ENCODE results near the gene SENP1. TPM values are rescaled to one million over a fixed set of nuclear protein-coding genes. Genes with fewer than 3 reads are reported as not detected.
A peak's percentile ranks its signal among the peaks of the same experiment; 100 is the strongest.

The SENP1 gene
- total RNA-seq, 1 donor from 2014 or later: 31.2 TPM

DNA sequence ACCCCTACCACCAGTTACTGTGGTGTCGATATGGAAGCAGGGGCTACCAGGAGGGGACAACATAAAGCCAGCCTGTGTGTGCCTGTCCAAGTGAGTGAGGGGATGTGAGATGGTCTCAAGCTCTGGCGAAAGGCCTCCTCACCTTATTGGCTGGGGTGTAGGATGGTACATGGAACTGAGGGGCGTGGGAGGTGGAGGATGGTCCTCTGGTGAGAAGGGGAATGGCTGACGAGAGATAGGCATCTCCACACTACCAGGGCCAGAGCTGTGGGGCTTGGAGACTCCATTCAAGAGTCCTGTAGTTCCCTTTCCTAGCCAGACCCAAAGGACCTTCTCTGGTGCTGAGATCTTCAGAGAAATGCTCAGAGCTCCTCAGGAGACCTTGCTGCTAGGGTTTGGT lies 69.1 kb downstream of the SENP1 start:
- Mint-ChIP-seq H3K4me1 (ENCODE audit: unreplicated experiment) (peaks cover 19% of the 10 kb centered on the region), H3K27me3 (ENCODE audit: unreplicated experiment) (peaks cover 6% of the 10 kb centered on the region), H3K27ac (ENCODE audit: unreplicated experiment) (peak overlapping the region; percentile 4), H3K36me3 (ENCODE audit: low read depth, unreplicated experiment) (no peaks in the 10 kb centered on the region), H3K9me3 (ENCODE audit: unreplicated experiment) (no peaks in the 10 kb centered on the region), H3K4me3 (ENCODE audit: unreplicated experiment) (no peak overlapping the region)
- no peak for DNase-seq (ENCODE audit: low spot score)
- TF ChIP-seq CTCF (IDR thresholded peaks at IDR 0.05; ENCODE audit: unreplicated experiment): no peak

- Mint-ChIP-seq H3K36me3 (ENCODE audit: low read depth, unreplicated experiment) (no peaks in the 10 kb centered on the region), H3K4me1 (ENCODE audit: unreplicated experiment) (peaks cover 19% of the 10 kb centered on the region), H3K27me3 (ENCODE audit: unreplicated experiment) (peaks cover 10% of the 10 kb centered on the region), H3K4me3 (ENCODE audit: unreplicated experiment) (no peak overlapping the region), H3K27ac (ENCODE audit: unreplicated experiment) (no peak overlapping the region), H3K9me3 (ENCODE audit: unreplicated experiment) (no peaks in the 10 kb centered on the region)
- no peak for TF ChIP-seq CTCF (IDR thresholded peaks at IDR 0.05; ENCODE audit: unreplicated experiment)
- DNase-seq (ENCODE audit: low spot score): no peak
Measured at GRCh38 chr12:48034835-48035805, 70.8 kb downstream of the SENP1 start.

GRCh38 chr12:48033451-48033850 lies 72.4 kb downstream of the SENP1 start:
- no peak overlapping the region for H3K27ac Mint-ChIP-seq (ENCODE audit: unreplicated experiment)
- no peak for TF ChIP-seq CTCF (IDR thresholded peaks at IDR 0.05; ENCODE audit: unreplicated experiment)
- H3K9me3 Mint-ChIP-seq (ENCODE audit: unreplicated experiment): no peaks in the 10 kb centered on the region
- H3K4me3 Mint-ChIP-seq (ENCODE audit: unreplicated experiment): no peak overlapping the region
- peaks cover 19% of the 10 kb centered on the region for H3K27me3 Mint-ChIP-seq (ENCODE audit: unreplicated experiment)
- DNase-seq (ENCODE audit: low spot score): no peak
- H3K36me3 Mint-ChIP-seq (ENCODE audit: low read depth, unreplicated experiment): no peaks in the 10 kb centered on the region
- peaks cover 25% of the 10 kb centered on the region for H3K4me1 Mint-ChIP-seq (ENCODE audit: unreplicated experiment)

- Mint-ChIP-seq H3K4me1 (ENCODE audit: unreplicated experiment) (peaks cover 17% of the 10 kb centered on the region), H3K4me3 (ENCODE audit: unreplicated experiment) (no peak overlapping the region), H3K36me3 (ENCODE audit: low read depth, unreplicated experiment) (no peaks in the 10 kb centered on the region), H3K9me3 (ENCODE audit: unreplicated experiment) (no peaks in the 10 kb centered on the region), H3K27ac (ENCODE audit: unreplicated experiment) (no peak overlapping the region), H3K27me3 (ENCODE audit: unreplicated experiment) (peaks cover 22% of the 10 kb centered on the region)
- no peak for TF ChIP-seq CTCF (IDR thresholded peaks at IDR 0.05; ENCODE audit: unreplicated experiment)
- DNase-seq (ENCODE audit: low spot score): no peak
Measured at GRCh38 chr12:48032597-48032996, 73.3 kb downstream of the SENP1 start.

Data from endothelial cell (in vitro differentiated cells).